Measurements from ENCODE around the gene GRIA4.

Gene GRIA4

GRCh38 chr11:105589346-105589745, 20.5 kb upstream of the GRIA4 start:
- no peak overlapping the region for H3K4me3 ChIP-seq (ENCODE audit: low read length)
- no peak for TF ChIP-seq CTCF (conservative IDR thresholded peaks at IDR 0.05; ENCODE audit: low read length)
- no peak for DNase-seq (ENCODE audit: low read depth)

DNA sequence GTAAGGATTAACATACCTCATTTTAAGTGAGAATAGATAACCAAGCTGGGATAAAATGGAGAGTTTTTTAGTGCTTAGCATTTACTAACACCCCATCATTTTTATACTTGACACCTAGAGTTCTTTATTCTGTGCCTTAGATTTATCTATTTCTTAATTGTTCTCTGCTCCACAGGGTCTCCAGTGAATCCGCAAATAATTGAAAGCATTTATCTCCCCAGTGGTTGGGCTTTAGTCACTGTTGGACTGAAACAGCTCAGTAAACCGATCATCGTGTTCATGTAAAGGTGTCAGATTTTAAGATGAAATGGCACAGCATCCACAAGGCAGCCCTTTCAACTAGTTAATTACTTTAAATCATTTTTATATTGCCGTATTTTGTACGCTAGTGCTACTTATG, 17.8 kb upstream of the GRIA4 start:
- H3K4me3 ChIP-seq (ENCODE audit: low read length) = no peak overlapping the region
- TF ChIP-seq CTCF (conservative IDR thresholded peaks at IDR 0.05; ENCODE audit: low read length) = no peak
- no peak for DNase-seq (ENCODE audit: low read depth)

DNA sequence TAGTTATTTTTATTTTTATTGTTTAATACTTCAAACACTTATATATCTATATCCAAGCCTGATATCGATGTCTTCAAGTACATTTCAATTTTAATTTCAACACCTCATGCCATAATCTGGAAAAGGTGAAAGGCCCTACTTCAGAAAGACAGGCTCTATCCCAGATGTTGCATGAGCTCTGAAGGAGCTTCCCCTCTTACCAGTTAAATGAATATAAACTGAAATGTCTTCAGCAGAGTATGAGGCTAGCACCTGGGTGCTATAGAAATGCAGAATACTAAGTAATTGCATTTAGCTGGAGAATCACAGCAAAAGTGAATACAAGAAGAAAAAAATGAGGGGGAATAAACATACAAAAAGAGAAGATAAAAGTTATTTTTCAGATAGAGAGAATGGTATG, 11.5 kb upstream of the GRIA4 start:
- no peak for DNase-seq (ENCODE audit: low read depth)
- TF ChIP-seq CTCF (conservative IDR thresholded peaks at IDR 0.05; ENCODE audit: low read length) = no peak

GRCh38 chr11:105603156-105603555, 6.7 kb upstream of the GRIA4 start:
- no peak for DNase-seq (ENCODE audit: low read depth)
- TF ChIP-seq CTCF (conservative IDR thresholded peaks at IDR 0.05; ENCODE audit: low read length) = no peak

More for the DNA sequence above, 11.5 kb upstream of the GRIA4 start:
- H3K4me3 ChIP-seq (ENCODE audit: low read length) = no peak overlapping the region

DNA sequence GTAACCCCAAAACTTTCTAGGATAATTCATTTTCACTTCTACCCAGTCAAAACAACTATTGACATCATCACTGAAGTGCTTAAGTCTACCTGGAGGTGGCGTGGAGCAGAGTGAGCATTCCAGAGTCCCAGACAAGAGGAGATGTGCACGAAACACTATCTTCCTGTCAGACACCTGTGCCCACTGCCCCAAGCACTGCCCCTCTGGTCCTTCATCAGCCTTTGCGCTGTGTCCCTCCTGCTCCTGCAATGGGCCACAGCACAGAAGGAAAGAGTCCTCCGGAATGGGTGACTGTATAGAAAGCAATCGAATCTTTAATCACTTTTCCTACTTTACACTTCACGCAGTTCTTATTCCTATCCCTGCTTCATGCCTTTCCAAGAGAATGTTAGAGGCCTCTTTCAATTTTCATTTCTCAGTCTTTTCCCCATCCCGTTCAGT, 512 bp upstream of the GRIA4 start:
- DNase-seq (ENCODE audit: low read depth) = no peak
- TF ChIP-seq CTCF (conservative IDR thresholded peaks at IDR 0.05; ENCODE audit: low read length) = peak; percentile 45
- H3K4me3 ChIP-seq (ENCODE audit: low read length) = no peak overlapping the region

More at GRCh38 chr11:105603156-105603555, 6.7 kb upstream of the GRIA4 start:
- H3K4me3 ChIP-seq (ENCODE audit: low read length) = no peak overlapping the region

- H3K4me3 ChIP-seq (ENCODE audit: low read length) = peak overlapping the region; percentile 44
- DNase-seq (ENCODE audit: low read depth) = no peak
- TF ChIP-seq CTCF (conservative IDR thresholded peaks at IDR 0.05; ENCODE audit: low read length) = no peak
Observed at GRCh38 chr11:105610871-105611571, 1.1 kb downstream of the GRIA4 start.
